Testis (tissue), 2 donors: Measurements from ENCODE around the gene LMCD1.

Experiments used
- CTCF ChIP-seq, 3 experiments: fragments of 450-650 bp in 2 of 3; fragments of 200-600 bp in 1 of 3; sonication (generic) in 1 of 3; IDR thresholded peaks; one replicate each; pipeline ENCODE4 v1.5.1; 2016 to 2019; ENCODE audit warnings: antibody characterized with exemption in 3 of 3, mild to moderate bottlenecking in 2 of 3, moderate library complexity in 1 of 3
- POLR2A ChIP-seq: fragments of 450-650 bp; IDR thresholded peaks from one replicate; pipeline ENCODE4 v1.6.1; 2017; ENCODE audit warnings: antibody characterized with exemption, mild to moderate bottlenecking, moderate library complexity

GRCh38 chr3:8542190-8543135 is 40.8 kb downstream of the LMCD1 start:
- no peak for TF ChIP-seq CTCF (IDR thresholded peaks at IDR 0.05)
- TF ChIP-seq POLR2A, result no peak
